SK-N-SH (cell line): ENCODE measurements around the gene GP1BA. TPM values are rescaled to one million over a fixed set of nuclear protein-coding genes. Genes with fewer than 3 reads are reported as not detected.
A peak's percentile ranks its signal among the peaks of the same experiment; 100 is the strongest.

ENCODE experiments used
- CTCF ChIA-PET: fragments of 300-600, 350-600 bp; formaldehyde crosslinking; extraction: SDS; loops from one replicate; lab custom pipeline; 2021; lab: Yijun Ruan, JAX
- POLR2A ChIA-PET: fragments of 350-600 bp; sonication (Branson Sonifier 250); formaldehyde crosslinking; extraction: SDS; loops from one replicate; lab custom pipeline; 2020; ENCODE audit warnings: antibody characterized with exemption, inconsistent platforms; lab: Yijun Ruan, JAX
- DNase-seq: peaks from one replicate; pipeline ENCODE4 v3.0.0; 2012
- H2AFZ ChIP-seq: fragments of 200-600 bp; sonication (generic); 2 replicates; pipeline ENCODE4 v1.8.1; 2016; ENCODE audit warnings: antibody characterized with exemption, mild to moderate bottlenecking, low read depth
- H3F3A ChIP-seq: fragments of 200-600 bp; sonication (generic); replicated peaks from 2 replicates; pipeline ENCODE3; 2016; ENCODE audit warnings: antibody characterized with exemption, mild to moderate bottlenecking; ENCODE audit not compliant: insufficient read depth
- H3K27ac ChIP-seq, 2 experiments: fragments of 200-500 bp in 1 of 2; fragments of 200-600 bp in 1 of 2; sonication (Bioruptor generic) in 1 of 2; sonication (generic), shearing (Covaris generic) in 1 of 2; 2 replicates each; pipeline versions ENCODE4 v1.5.1 to v1.6.1; 2014 to 2016; ENCODE audit warnings: low read depth in 2 of 2, inconsistent platforms in 1 of 2, low read length in 1 of 2, mild to moderate bottlenecking in 1 of 2, mixed read lengths in 1 of 2
- H3K27me3 ChIP-seq: fragments of 200-600 bp; sonication (generic), shearing (Covaris generic); 2 replicates; pipeline ENCODE4 v1.6.1; 2016; ENCODE audit warnings: mixed run types; ENCODE audit not compliant: insufficient read depth
- H3K36me3 ChIP-seq, 2 experiments: fragments of 200-500 bp in 1 of 2; fragments of 200-600 bp in 1 of 2; sonication (Bioruptor generic) in 1 of 2; sonication (generic) in 1 of 2; replicated peaks in 1 of 2; 2 replicates each; pipeline versions ENCODE3 to v1.5.1; 2014 to 2016; ENCODE audit warnings: low read length in 1 of 2, mild to moderate bottlenecking in 1 of 2; ENCODE audit not compliant: insufficient read depth in 2 of 2, control insufficient read depth in 1 of 2
- H3K4me1 ChIP-seq, 2 experiments: fragments of 200-500 bp in 1 of 2; fragments of 200-600 bp in 1 of 2; sonication (Bioruptor generic) in 1 of 2; sonication (generic), shearing (Covaris generic) in 1 of 2; 2 replicates each; pipeline versions ENCODE4 v1.5.1 to v1.6.1; 2014 to 2016; ENCODE audit warnings: low read depth in 1 of 2, low read length in 1 of 2, mixed run types in 1 of 2; ENCODE audit not compliant: insufficient read depth in 2 of 2, control insufficient read depth in 1 of 2
- H3K4me2 ChIP-seq: fragments of 200-600 bp; sonication (generic), shearing (Covaris generic); 2 replicates; pipeline ENCODE4 v1.6.1; 2017; ENCODE audit warnings: mixed run types
- H3K4me3 ChIP-seq, 2 experiments: fragments of 200-500 bp in 1 of 2; fragments of 200-600 bp in 1 of 2; sonication (Bioruptor generic) in 1 of 2; sonication (generic), shearing (Covaris generic) in 1 of 2; 2 replicates each; pipeline versions ENCODE4 v1.5.1 to v1.8.1; 2014 to 2016; ENCODE audit warnings: low read depth in 2 of 2, inconsistent platforms in 1 of 2, low read length in 1 of 2, mild to moderate bottlenecking in 1 of 2, mixed read lengths in 1 of 2, moderate library complexity in 1 of 2
- H3K79me2 ChIP-seq: fragments of 200-600 bp; sonication (generic); 2 replicates; pipeline ENCODE4 v1.8.1; 2017; ENCODE audit warnings: mild to moderate bottlenecking; ENCODE audit not compliant: insufficient read depth
- H3K9ac ChIP-seq: fragments of 200-600 bp; sonication (generic); 2 replicates; pipeline ENCODE4 v1.6.1; 2017; ENCODE audit warnings: mixed run types
- H3K9me2 ChIP-seq: fragments of 200-600 bp; sonication (generic); 2 replicates; pipeline ENCODE4 v1.6.1; 2017; ENCODE audit warnings: mixed run types
- H3K9me3 ChIP-seq: fragments of 200-600 bp; sonication (generic); 2 replicates; pipeline ENCODE4 v1.6.1; 2017; ENCODE audit warnings: mixed run types, mild to moderate bottlenecking, moderate library complexity
- H4K20me1 ChIP-seq: fragments of 200-600 bp; sonication (generic); 2 replicates; pipeline ENCODE4 v1.6.1; 2017; ENCODE audit warnings: mild to moderate bottlenecking, mixed run types; ENCODE audit not compliant: insufficient read depth
- ELF1 ChIP-seq: IDR thresholded peaks from 2 replicates; pipeline ENCODE4 v1.4.0; 2012
- EP300 ChIP-seq, 2 experiments: IDR thresholded peaks; 2 replicates each; pipeline versions ENCODE4 v1.4.0 to v1.6.1; 2012; ENCODE audit warnings: borderline replicate concordance in 1 of 2, low read depth in 1 of 2, low read length in 1 of 2
- EZH2phosphoT487 ChIP-seq: fragments of 200-600 bp; sonication (generic); IDR thresholded peaks from 2 replicates; pipeline ENCODE4 v1.6.1; 2017; ENCODE audit warnings: low read depth, mixed run types, mild to moderate bottlenecking, antibody characterized with exemption, moderate library complexity, borderline replicate concordance
- FOSL2 ChIP-seq: IDR thresholded peaks from 2 replicates; pipeline ENCODE4 v1.4.0; 2012; ENCODE audit warnings: low read depth, mild to moderate bottlenecking, moderate library complexity, borderline replicate concordance
- FOXM1 ChIP-seq: IDR thresholded peaks from 2 replicates; pipeline ENCODE4 v1.4.0; 2012; ENCODE audit warnings: low read depth, mild to moderate bottlenecking
- GATA2 ChIP-seq: sonication (generic); formaldehyde crosslinking; IDR thresholded peaks from 2 replicates; pipeline ENCODE4 v1.5.0; 2020; ENCODE audit warnings: mild to moderate bottlenecking, missing genetic modification reagents
- JUND ChIP-seq: IDR thresholded peaks from 2 replicates; pipeline ENCODE4 v1.4.0; 2012
- MEF2A ChIP-seq: IDR thresholded peaks from 2 replicates; pipeline ENCODE4 v1.4.0; 2012; ENCODE audit warnings: low read depth, borderline replicate concordance
- MXI1 ChIP-seq: IDR thresholded peaks from 2 replicates; pipeline ENCODE4 v1.6.1; 2012; ENCODE audit warnings: mild to moderate bottlenecking, low read depth, low read length, improper control_type of control experiment
- PBX3 ChIP-seq: IDR thresholded peaks from 2 replicates; pipeline ENCODE4; 2012
- POLR2AphosphoS5 ChIP-seq: IDR thresholded peaks from 2 replicates; pipeline ENCODE4 v1.6.1; 2012; ENCODE audit warnings: low read depth, low read length
- RAD21 ChIP-seq: IDR thresholded peaks from 2 replicates; pipeline ENCODE4 v1.6.1; 2012; ENCODE audit warnings: mild to moderate bottlenecking, low read length
- RXRA ChIP-seq: IDR thresholded peaks from 2 replicates; pipeline ENCODE4 v1.4.0; 2012; ENCODE audit warnings: low read depth, mild to moderate bottlenecking, borderline replicate concordance
- SIN3A ChIP-seq: IDR thresholded peaks from 2 replicates; pipeline ENCODE4 v1.6.1; 2012; ENCODE audit warnings: low read depth, mild to moderate bottlenecking, low read length, moderate library complexity, borderline replicate concordance
- TAF1 ChIP-seq: IDR thresholded peaks from 2 replicates; pipeline ENCODE4 v1.6.1; 2012; ENCODE audit warnings: low read depth, mild to moderate bottlenecking, low read length, moderate library complexity, borderline replicate concordance
- TCF12 ChIP-seq: IDR thresholded peaks from 2 replicates; pipeline ENCODE4 v1.4.0; 2012
- TEAD4 ChIP-seq: IDR thresholded peaks from 2 replicates; pipeline ENCODE4 v1.4.0; 2012; ENCODE audit warnings: mild to moderate bottlenecking, borderline replicate concordance; ENCODE audit not compliant: insufficient read depth
- ZBTB33 ChIP-seq: IDR thresholded peaks from 2 replicates; pipeline ENCODE4 v1.4.0; 2012; ENCODE audit warnings: low read depth, borderline replicate concordance
- WGBS: methylation state at CpG from one replicate; pipeline ENCODE4 v1.1.6; 2017; ENCODE audit warnings: low lambda C conversion rate; 5-methylcytosine and 5-hydroxymethylcytosine counted together
- polyA plus RNA-seq, 3 experiments: library from polyadenylated mRNA; depleted of rRNA; stranded (reverse); fragments of >200 nt; gene quantifications; 2 replicates each; pipeline ENCODE4 v1.2.3, GENCODE V29; 2012
- TF ChIP-seq, protein P1 (sequence below): fragments of 150-350 bp; IDR thresholded peaks from 2 replicates; pipeline ENCODE4 v1.6.1; 2016; ENCODE audit warnings: mild to moderate bottlenecking, low read depth, low read length

Gene GP1BA
- polyA plus RNA-seq, 1 of the 3 experiments (the other 2 are of a cell fraction), result not detected

- CTCF ChIA-PET, result interaction anchor here (0.7 to 2.7 kb wide), 7 partner anchors 13 to 83 kb away, joined by 3 to 13 read pairs (median 6); partner anchors contain the start of genes SLC52A1 and SPAG7
- no peaks in the 10 kb centered on the region for H3K9me3 ChIP-seq
- no peaks in the 10 kb centered on the region for H3K9me2 ChIP-seq
- peak overlapping the region; percentile 83; the same call in 1 of the 2 replicates for H3K9ac ChIP-seq
- DNase-seq, result no peak
- peak overlapping the region; percentile 57; the same call in 1 of the 2 replicates for H2AFZ ChIP-seq
- peak overlapping the region; percentile 97 to 100; a peak in 3 of 4 replicates for H3K27ac ChIP-seq
- POLR2A ChIA-PET, result interaction anchor here (0.5 to 6.7 kb wide), 4 partner anchors 8 to 16 kb away, joined by 3 to 56 read pairs (median 10); partner anchors contain the start of genes RNF167, SLC25A11 and SPAG7
- peak overlapping the region; percentile 98 for H3K4me2 ChIP-seq
- no peak for TF ChIP-seq MEF2A
- TF ChIP-seq TEAD4, result no peak
- TF ChIP-seq POLR2AphosphoS5, result no peak
- no peak for TF ChIP-seq FOXM1
- TF ChIP-seq EZH2phosphoT487, result no peak
- no peak for TF ChIP-seq EP300 (IDR thresholded peaks at IDR 0.05; ENCODE audit: borderline replicate concordance in 1 of 2, low read depth in 1 of 2, low read length in 1 of 2)
- TF ChIP-seq ZBTB33, result no peak
- no peak for TF ChIP-seq RXRA
- TF ChIP-seq GATA2, result no peak
- no peak for TF ChIP-seq RAD21
- no peak for TF ChIP-seq SIN3A
- TF ChIP-seq, protein P1, sequence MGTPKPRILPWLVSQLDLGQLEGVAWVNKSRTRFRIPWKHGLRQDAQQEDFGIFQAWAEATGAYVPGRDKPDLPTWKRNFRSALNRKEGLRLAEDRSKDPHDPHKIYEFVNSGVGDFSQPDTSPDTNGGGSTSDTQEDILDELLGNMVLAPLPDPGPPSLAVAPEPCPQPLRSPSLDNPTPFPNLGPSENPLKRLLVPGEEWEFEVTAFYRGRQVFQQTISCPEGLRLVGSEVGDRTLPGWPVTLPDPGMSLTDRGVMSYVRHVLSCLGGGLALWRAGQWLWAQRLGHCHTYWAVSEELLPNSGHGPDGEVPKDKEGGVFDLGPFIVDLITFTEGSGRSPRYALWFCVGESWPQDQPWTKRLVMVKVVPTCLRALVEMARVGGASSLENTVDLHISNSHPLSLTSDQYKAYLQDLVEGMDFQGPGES, result no peak
- TF ChIP-seq TAF1, result no peak
- TF ChIP-seq TCF12, result no peak
- TF ChIP-seq MXI1, result no peak
- TF ChIP-seq JUND, result no peak
- TF ChIP-seq FOSL2, result no peak
- no peak for TF ChIP-seq PBX3
- no peak for TF ChIP-seq ELF1
- H4K20me1 ChIP-seq, result peaks cover 11% of the 10 kb centered on the region
- H3K36me3 ChIP-seq, result peaks cover 5 to 13% of the 10 kb centered on the region in 2 experiments
- H3K27me3 ChIP-seq, result no peaks in the 10 kb centered on the region
- H3K79me2 ChIP-seq, result peaks cover 45% of the 10 kb centered on the region
- peaks cover 37% of the 10 kb centered on the region for H3F3A ChIP-seq
- H3K4me1 ChIP-seq, result peaks cover 25 to 30% of the 10 kb centered on the region in 2 experiments; a peak in 3 of 4 replicates
- H3K4me3 ChIP-seq, result peak overlapping the region; percentile 59 to 60; a peak in 3 of 4 replicates
- 65% methylated on average over 3 of the region's 3 CpGs for WGBS
Observed at GRCh38 chr17:4951486-4951885, 19.4 kb downstream of the GP1BA start.
